COLO668 (cell line): ENCODE data around the gene TMEM185B.

ENCODE experiments used
- DNase-seq: peaks from one replicate; lab custom pipeline; 2025; ENCODE audit not compliant: unreplicated experiment; lab: John Stamatoyannopoulos, UW

Gene TMEM185B

DNA sequence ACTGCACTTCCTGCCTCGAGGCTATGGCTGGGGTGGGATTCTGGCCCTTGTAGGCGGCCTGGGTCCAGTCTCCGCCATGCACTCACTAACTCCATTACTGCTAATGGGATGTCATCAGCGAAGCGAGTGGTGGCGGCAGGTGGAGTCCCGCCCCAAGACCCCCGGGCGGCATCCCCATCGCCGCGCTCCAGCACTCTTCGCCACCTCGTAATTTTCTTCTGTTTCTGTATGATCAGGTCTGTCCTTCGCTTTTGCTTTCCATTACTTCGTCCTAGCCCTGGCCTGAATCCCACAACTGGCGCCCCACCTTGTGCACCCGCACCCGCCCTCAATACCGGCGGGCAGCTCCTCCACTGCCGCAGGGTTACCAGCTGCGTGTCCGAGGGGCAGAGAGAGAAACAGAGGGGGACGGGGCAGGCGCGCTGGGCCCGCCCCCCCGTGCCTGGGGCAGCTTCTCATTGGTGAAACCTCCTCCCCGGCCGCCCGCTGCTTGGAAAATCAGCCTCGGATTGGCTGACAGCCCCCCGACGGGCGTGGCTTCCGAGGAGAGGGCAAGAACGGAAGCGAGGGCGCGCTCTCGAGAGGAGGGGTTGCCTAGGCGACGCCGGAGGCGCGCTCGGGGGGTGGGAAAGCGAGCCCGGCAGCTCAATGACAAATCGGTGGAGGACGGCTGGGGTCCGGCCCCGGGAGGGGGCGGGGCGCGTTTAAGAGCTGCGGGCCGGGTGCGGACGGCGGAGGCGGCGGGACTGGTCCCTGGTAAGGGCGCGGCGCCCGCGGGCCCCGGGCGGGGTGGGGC is 29.2 kb upstream of the TMEM185B start, which contains the start of gene RALB:
RALB (plus strand) TSS at position 628 of the 796 bp plus-strand sequence. CDS start 25,813 bp downstream, outside the sequence.
- DNase-seq = peak; percentile 99

DNA sequence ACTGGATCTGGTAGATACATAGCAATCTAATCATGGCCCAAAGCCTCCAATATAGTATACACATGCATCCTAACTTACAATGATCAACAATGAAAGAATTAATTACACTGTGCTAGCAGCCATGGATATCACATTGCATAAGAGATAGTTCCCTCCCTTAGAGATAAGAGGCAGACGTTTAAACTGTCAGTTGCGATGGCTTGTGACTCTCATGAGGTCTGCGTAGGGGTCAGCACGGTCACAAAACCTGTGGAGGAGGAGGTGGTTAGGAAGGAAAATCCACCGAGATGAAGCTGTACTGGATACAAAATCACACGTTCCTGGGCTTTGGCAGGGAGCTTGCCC is 28.7 kb upstream of the TMEM185B start:
- DNase-seq = no peak

DNA sequence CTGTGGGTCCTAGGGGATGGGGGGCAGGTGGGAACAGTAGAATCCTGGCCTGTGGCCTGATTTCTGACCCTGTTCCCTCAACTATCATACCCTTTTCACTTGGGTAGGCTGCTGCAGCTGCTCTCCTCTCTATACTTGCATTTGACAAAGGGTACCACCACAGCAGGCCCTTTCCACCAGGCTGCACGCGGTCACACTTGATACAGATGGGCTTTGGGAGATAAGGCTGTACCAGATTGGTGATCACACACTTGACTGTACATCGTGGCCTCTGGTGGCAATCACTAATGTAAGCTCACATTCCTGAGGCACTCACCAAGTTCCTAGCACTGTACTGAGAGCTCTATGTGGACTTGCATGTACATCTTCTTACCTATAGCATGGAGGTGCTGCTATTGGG is 27.9 kb upstream of the TMEM185B start:
- no peak for DNase-seq

DNA sequence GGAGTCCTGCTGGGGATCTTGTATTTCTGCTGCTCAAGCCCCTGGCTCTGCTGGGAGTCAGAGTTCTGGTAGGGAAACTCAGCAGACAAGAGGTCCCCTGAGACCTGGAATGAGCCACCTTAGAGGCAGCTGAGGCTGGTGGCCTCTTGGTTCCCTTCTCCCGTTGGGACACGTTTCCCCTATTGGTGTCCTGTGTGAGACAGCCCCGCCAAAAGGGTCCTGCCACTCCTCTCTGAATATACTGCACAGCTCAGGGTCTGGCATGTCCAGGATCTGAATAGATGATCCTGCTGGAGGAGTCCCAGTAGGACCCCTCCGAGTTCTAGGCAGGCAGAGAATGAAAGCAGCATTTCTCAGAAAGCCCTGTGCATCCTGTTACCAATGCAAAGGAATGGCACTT is 27.4 kb upstream of the TMEM185B start:
- no peak for DNase-seq

DNA sequence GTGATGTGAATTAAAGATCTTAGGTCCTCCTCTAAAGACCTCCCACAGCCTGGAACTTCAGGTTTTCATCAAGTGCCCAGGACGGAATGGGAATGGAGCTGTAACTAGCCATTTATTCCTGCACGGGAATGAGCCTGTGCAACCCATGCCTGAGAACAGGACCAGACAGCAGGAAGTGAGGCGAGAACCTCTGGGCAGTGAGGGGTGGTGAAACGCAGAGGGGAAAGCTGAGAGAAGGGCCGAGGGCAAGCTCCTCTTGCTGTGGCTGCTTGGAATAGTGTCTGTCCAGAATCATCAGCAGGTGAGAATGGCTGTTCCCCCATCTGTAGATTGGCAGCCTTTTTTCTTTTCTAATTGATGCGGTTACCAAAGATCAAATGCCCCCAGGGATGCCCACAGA is 24.7 kb upstream of the TMEM185B start:
- no peak for DNase-seq

DNA sequence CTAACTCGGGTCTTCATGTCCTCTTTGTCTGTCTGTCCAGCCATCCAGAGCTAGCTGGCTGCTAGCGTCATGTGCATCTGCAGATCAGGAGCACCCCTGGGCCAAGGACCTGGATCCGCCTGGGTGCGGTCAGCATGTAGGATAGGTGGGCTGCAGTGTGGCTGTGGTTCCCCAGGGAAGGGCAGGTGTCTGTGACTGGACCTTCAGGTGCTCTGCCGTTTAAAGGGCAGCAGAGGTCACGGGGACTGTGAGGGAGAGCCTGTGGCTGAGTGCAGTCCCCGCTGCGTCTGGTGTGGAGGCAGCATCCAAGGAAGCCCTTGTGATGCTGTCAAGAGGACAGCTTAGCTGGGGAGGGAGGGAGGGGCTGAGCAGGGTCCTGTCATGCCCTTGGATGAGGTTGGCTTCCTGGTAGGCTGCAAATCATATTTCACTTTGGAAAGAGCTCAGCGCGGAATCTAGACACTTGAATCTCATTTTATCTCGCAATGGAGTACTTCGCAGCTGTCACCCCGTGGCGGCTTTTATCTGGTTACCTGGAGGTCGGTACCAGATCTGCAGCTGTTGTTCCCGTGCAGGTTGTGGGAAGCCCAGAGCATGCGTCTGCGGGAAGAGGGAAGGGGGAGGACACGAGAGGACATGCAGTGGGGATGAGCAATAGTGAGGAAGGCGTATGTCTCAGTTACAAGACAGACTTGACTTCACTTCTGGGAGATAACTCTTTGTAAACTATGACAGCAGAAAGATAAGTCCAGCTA is 23.5 kb upstream of the TMEM185B start:
- DNase-seq = peak; percentile 71

DNA sequence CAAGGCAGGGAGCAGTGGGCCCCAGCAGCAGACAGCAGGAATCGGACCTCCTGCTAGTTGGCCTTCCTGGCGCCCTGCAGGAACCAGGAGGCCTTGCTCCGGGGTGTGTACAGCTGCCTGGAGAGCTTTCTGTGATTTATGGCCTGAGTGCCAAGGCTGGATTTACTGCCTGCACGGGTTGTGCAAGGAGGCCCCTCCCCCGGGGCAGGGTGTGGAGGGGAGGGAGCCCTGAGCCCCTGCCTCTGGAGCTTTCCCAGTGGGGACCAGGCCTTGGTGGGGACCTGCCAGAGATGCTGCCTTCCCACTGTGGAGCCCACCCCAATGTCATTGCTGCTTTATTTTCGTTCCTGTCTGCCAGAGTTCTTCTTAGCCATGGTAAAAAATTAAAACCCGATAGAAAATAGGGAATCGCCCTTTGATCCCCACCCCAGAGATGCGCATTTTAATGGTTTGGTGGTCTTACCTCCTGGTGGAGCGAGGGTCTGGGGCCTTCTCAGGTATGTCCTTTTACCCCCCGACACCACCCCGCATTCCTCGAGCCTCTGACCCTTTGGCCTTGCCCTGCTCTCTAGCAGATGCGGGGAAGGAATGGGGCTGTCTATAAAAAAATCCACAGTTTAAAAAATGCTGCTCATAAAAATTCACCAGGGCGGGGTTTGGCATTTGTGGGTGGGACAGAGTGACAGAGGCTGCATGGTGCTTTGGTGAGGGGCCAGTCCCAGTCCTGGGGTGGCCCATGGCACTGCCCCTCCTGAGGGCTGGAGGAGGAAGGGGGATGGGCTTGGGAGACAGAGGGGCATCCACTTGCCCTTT is 22.5 kb upstream of the TMEM185B start:
- peak; percentile 87 for DNase-seq

DNA sequence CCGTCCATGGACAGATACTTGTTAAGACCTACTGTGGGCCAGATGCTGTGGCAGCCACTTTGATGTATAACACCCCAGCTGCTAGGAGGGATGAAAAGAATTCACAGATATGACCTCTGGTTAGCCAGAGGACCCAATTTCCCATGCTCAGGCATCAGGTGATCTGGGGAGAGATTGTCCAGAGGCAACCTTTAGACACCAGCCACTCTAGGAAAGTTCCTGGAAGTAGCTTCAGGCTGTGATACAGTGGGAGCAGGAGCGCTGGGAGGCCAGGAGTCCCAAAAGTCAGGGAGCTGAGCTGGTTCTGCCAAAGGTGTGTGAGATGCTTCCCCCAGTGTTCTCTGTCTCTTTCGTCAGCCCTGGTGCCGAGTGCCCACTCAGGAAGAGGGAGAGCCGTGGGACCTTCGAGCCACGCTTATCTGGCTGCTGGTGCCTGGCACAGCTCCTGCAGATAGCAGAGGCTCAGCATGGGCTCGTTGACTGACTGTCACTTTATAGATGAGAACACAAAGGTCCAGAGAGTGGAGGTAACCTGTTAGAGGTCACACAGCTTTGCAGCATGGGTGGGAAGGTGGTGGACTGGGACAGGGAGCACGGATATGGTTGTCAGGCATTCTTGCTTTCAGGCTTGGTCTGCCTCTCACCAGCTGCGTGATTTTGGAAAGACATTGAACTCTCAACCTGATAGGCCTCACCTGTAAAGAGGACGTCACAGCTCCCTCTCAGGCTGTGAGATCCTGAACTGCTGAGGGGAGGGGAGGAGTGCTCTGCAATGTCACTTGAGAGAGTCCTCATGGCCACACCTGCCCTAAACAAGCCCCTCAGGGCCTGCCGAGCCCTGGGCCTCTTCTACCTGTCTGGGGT is 21.7 kb upstream of the TMEM185B start:
- no peak for DNase-seq

DNA sequence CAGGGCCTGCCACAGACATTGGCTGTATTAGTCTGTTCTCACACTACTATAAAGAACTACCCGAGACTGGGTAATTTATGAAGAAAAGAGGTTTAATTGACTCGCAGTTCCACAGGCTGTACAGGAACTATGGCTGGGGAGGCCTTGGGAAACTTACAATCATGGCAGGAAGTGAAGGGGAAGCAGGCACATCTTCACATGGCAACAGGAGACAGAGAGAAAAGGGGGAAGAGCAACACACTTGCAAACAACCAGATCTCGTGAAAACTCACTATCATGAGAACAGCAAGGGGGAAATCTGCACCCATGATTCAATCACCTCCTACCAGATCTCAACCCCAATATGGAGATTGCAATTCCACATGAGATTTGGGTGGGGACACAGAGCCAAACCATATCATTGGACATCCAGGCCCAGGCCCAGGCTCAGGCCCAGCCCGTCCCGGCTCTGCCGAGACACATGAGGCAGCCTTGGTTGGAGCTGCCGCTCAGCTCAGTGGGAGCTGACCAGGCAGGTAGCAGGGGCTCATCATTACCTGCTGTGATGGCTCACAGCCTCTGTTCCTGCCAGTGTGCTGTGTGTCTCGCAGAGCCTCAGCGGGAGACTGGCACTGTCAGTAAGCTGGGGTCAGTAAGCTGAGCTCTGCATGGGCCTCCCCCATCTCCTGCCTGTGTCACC is 20.8 kb upstream of the TMEM185B start:
- DNase-seq = no peak

DNA sequence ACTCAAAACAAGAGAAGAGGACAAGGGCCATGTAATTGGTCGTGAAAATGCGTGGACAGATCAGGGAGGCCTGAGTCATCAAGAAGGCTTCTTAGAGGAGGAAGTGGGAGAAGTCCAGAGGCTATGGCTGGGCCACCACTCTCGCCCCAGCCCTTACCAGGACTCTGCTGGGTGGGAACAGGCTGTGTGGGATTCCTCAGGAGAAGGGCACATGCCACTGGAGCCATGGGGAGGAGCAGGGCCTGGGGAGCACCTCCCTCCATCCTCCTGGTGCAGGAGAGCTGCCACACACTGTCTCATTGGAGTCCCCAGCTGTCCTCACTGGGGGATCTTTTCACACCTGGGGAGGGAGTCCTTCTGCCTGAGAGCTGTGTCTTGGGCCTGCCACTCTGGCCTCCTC is 20.0 kb upstream of the TMEM185B start:
- no peak for DNase-seq

DNA sequence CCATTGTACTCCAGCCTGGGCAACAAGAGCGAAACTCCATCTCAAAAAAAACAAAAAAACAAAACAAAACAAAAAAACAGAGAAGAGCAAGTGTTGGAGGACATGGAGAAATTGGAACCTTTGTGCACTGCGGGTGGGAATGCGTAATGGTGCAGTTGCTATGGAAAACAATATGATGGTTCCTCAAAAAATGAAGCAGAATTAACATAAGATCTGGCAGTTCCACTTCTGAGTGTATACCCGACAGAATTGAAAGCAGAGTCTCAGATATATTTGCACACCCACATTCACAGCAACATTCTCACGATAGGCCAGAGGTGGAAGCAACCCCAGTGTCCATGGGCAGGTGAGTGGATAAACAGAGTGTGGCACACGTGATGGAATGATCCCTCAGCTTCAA is 18.5 kb upstream of the TMEM185B start:
- no peak for DNase-seq

DNA sequence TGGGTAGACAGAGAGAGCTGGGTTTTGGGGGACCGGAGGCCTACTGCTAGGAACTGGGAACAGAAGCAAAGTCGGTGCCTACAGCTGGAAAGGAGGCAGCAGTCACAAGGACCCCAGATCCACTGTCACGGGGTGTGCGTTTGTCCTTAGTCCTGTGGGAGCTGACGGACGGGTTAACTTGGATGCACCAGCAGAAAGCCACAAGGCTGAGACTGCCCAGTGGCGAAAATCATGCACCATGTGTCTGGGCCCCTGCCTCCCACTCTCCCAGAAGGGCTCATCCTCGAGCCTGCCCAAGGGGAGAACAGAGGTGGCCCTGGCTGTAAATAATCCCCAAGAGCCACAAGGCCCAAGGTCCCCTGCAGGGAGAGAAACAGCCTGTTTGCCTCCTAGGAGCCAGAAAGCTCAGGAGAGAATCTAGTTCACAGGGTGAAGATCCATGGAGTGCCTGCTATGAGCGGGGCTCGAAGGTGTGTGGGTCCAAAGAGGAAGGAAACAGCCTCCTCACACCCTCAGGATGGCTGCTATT is 17.8 kb upstream of the TMEM185B start:
- no peak for DNase-seq

DNA sequence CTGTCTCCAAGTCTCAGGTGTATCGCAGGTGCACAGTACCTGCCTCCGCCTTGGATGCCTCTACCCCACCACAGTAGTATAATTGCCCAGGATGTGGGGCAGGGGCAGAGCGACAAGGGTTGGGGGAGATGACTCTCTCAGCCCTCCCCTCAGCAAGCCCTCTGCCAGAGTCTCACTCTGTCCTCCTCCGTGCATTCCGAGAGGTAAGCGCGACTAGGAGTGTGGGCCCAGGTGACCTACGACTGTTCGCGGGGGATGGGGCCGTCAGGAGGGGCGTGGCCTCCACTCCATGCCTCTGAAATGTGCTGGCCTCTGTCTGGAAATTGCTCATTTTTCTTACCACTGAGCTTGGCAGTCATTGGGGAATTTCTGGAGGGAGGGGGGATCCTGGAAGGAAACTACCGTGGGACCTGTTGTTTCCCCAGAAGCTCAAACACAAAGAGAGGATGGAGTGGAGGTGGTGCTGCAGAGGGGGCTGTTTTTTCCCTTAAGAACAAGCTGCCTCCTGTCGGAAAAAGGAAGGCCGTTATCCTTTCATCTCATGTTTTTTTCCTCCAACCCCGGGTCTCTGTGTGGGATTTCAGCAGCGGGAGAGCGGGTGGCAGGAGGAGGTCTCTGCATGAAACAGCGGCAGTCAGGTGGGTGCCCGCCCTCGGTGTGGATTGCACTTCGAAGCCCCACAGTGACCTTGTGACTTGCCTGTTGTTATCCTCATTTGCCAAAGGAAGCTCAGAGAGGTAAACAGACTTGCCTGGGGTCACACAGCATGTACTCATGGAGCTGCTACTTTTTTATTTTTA is 16.5 kb upstream of the TMEM185B start:
- DNase-seq = no peak

DNA sequence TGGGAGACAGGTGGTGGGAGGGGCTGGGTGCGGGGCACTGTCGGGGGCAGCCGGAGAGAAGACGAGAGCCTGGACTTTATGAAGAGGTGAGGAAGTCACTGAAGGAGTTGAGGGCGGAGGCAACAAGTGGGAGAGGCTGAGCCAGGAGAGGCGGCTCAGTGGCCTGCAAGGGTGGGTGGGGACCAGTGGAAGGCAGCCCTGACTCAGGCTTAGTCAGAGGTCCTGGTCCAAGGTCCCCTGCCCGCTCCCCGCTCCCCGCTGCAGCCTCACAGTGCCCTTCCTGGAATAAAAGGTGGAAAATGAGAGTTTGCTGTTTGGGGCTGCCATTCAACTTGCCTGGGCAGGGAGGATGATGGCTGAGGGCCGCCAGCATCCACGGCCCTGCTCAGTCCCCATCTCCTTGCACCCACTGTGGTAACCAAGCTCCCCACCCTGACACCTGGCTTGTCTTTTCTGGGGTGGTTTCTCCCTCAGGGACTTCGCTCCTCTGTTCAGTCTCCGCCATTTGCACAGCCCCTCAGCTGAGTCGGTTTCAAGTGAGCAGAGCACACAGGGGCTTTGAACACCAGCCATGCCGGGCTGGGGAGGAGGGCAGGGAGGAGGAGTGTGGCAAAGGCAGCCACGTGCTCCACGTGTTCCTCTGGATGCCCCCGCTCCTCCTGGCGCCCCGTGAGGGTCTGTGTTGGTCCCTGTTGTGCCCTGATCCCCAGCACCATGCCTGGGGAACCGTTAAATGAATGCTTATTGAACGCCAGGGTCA is 15.7 kb upstream of the TMEM185B start:
- no peak for DNase-seq

DNA sequence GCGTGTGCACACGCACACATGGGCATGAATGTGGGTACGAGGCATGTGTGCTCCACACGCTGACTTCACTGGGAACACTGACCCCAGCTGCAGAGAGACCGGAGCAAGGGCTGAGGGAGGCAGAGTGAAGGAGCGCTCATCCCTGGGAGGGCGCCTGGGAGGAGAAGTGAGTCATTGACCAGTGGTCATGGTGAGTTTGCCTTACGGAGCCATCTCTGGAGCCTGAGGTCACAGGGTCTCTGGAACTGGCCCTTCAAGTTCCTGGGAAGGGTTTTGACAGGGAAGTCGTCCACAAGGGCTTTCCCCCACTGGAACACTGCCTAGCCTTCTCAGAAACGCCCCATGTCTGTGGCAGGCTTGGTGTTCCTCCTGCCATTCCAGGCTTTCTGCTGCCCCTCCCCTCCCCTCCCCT is 14.3 kb upstream of the TMEM185B start:
- no peak for DNase-seq

DNA sequence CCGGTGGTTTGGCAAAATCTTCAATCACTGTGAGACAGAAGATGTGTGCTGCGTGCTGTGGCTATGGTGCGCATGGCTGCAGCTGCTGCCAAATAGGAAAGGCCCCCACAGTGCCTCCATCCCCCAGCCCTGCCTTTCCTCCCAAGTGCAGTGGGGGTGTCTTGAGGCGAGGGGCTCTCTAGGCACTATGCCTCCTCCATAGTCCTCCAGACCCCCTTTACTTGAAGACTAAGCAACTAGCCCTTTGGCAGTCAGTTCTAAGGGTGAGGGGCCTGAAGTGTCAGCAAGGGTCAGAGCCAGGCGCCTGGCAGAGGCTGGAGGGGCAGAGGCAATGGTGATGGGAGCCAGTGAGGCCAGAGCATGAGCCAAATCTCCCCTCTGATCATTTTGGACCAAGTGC is 13.6 kb upstream of the TMEM185B start:
- DNase-seq = no peak

DNA sequence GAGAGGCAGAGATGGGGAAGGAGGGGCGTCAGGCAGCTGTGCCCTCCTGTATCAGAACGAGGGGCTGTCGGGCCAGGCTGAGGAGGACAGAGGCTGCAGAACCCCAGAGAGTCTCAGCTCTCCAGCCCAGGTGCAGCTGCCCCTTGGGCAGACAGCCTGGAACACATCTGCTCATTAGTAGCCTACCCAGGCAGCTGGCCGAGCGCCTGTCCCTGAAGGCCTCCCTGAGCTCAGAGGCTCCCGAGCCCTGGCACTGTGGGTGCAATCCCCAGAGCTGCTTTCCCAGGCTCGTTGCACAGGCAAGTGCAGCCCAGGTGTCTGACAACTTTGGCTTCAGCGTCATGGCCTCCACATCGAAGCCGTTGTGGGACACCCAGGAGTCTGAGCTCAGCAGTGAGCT is 13.1 kb upstream of the TMEM185B start:
- DNase-seq = no peak

DNA sequence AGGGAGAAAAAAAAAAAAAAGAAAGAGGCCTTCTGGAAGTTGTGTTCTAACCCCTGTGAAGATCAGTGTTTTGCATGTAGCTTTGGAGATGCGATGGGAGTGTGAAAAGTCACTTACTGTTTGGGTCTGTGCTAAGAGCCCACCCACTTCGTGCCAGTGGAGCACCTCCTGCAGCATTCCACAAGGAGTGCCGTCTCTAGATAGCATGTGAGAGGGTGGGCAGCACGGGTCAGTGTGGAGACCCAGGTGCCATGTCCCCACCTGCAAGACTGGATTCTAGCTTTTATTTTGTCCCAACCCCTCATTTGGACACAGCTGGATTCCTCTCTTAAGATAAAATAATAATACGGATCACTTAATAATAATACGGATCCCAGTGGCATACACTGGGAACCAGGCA is 12.5 kb upstream of the TMEM185B start:
- DNase-seq = no peak
